GM23338 (cell line): ENCODE results near the gene OR6V1. TPM values are rescaled to one million over a fixed set of nuclear protein-coding genes. Genes with fewer than 3 reads are reported as not detected.

Experiments
- ATAC-seq: fragments of 200-7000 bp; cut with Tn5 transposase; 3 replicates; pipeline ENCODE4 v1.9.1; 2020
- DNase-seq: peaks from one replicate; pipeline ENCODE4 v3.0.0-alpha.2; 2015; ENCODE audit warnings: low spot score
- H2AFZ ChIP-seq: fragments of 200-600 bp; sonication (generic); 2 replicates; pipeline ENCODE4 v1.8.0; 2016; ENCODE audit warnings: antibody characterized with exemption, mild to moderate bottlenecking, moderate library complexity
- H3F3A ChIP-seq: fragments of 200-600 bp; sonication (generic); replicated peaks from 2 replicates; pipeline ENCODE4 v1.8.0; 2017; ENCODE audit warnings: antibody characterized with exemption, mixed run types, low read depth
- H3K27ac ChIP-seq: fragments of 200-600 bp; sonication (generic); 2 replicates; pipeline ENCODE4 v1.6.1; 2016; ENCODE audit warnings: low read depth
- H3K27me3 ChIP-seq: fragments of 200-600 bp; sonication (generic); 2 replicates; pipeline ENCODE4 v1.8.0; 2016; ENCODE audit warnings: mild to moderate bottlenecking, mixed run types, moderate library complexity; ENCODE audit not compliant: insufficient read depth
- H3K36me3 ChIP-seq: fragments of 200-600 bp; sonication (generic); 2 replicates; pipeline ENCODE4 v1.8.0; 2016; ENCODE audit warnings: mild to moderate bottlenecking; ENCODE audit not compliant: insufficient read depth
- H3K4me1 ChIP-seq: fragments of 200-600 bp; sonication (generic); 2 replicates; pipeline ENCODE4 v1.8.0; 2016; ENCODE audit warnings: mild to moderate bottlenecking, moderate library complexity; ENCODE audit not compliant: insufficient read depth
- H3K4me2 ChIP-seq: fragments of 200-600 bp; sonication (generic); 2 replicates; pipeline ENCODE4 v1.7.1; 2017; ENCODE audit warnings: mixed run types
- H3K4me3 ChIP-seq: fragments of 200-600 bp; sonication (generic); 2 replicates; pipeline ENCODE4 v1.6.1; 2016; ENCODE audit warnings: mixed run types
- H3K79me2 ChIP-seq: fragments of 200-600 bp; sonication (generic); replicated peaks from 2 replicates; pipeline ENCODE4 v1.8.0; 2017; ENCODE audit warnings: mild to moderate bottlenecking; ENCODE audit not compliant: insufficient read depth
- H3K9me2 ChIP-seq: fragments of 200-600 bp; sonication (generic); 2 replicates; pipeline ENCODE4 v1.8.0; 2017; ENCODE audit not compliant: insufficient read depth
- H4K20me1 ChIP-seq: fragments of 200-600 bp; sonication (generic); replicated peaks from 2 replicates; pipeline ENCODE4 v1.8.0; 2017; ENCODE audit warnings: mild to moderate bottlenecking; ENCODE audit not compliant: insufficient read depth
- H3K27ac Mint-ChIP-seq: 2 replicates; pipeline ENCODE4 v1.8.0; 2020; ENCODE audit warnings: inconsistent platforms, mild to moderate bottlenecking, moderate library complexity, mixed read lengths
- H3K27me3 Mint-ChIP-seq: 3 replicates; pipeline ENCODE4 v1.8.0; 2022; ENCODE audit warnings: low read depth, mild to moderate bottlenecking, moderate library complexity, mixed read lengths, inconsistent platforms; ENCODE audit not compliant: insufficient read depth, poor library complexity
- H3K36me3 Mint-ChIP-seq: 3 replicates; pipeline ENCODE4 v1.8.0; 2021; ENCODE audit warnings: low read depth, mild to moderate bottlenecking, inconsistent platforms, moderate library complexity, mixed read lengths
- H3K4me1 Mint-ChIP-seq: 3 replicates; pipeline ENCODE4 v1.8.0; 2020; ENCODE audit warnings: mild to moderate bottlenecking, inconsistent platforms, mixed read lengths
- H3K4me3 Mint-ChIP-seq: 3 replicates; pipeline ENCODE4 v1.8.0; 2021; ENCODE audit warnings: moderate library complexity, mild to moderate bottlenecking, inconsistent platforms, mixed read lengths
- H3K9me3 Mint-ChIP-seq: 3 replicates; pipeline ENCODE4 v1.8.0; 2020; ENCODE audit warnings: moderate library complexity, mild to moderate bottlenecking, inconsistent platforms, mixed read lengths
- CREB1 ChIP-seq: fragments of 250-450 bp; sonication (Bioruptor Pico); IDR thresholded peaks from 2 replicates; pipeline ENCODE4 v1.5.0; 2020; ENCODE audit warnings: low read depth, mild to moderate bottlenecking, moderate library complexity
- ETS1 ChIP-seq: IDR thresholded peaks from 2 replicates; pipeline ENCODE4 v1.6.1; 2016; ENCODE audit warnings: antibody characterized with exemption
- EZH2 ChIP-seq: fragments of 200-600 bp; sonication (generic); IDR thresholded peaks from one replicate; pipeline ENCODE4 v1.8.0; 2017; ENCODE audit warnings: antibody characterized with exemption, mild to moderate bottlenecking, low read depth; ENCODE audit not compliant: unreplicated experiment
- JUNB ChIP-seq: IDR thresholded peaks from one replicate; pipeline ENCODE4 v1.6.1; 2016; ENCODE audit warnings: antibody characterized with exemption; ENCODE audit not compliant: unreplicated experiment
- NANOG ChIP-seq: IDR thresholded peaks from 2 replicates; pipeline ENCODE4 v1.6.1; 2016; ENCODE audit warnings: antibody characterized with exemption, borderline replicate concordance
- POLR2AphosphoS5 ChIP-seq: IDR thresholded peaks from 2 replicates; pipeline ENCODE4 v1.6.1; 2016; ENCODE audit warnings: antibody characterized with exemption, low read depth
- ZNF114 ChIP-seq: fragments of 250-450 bp; sonication (Bioruptor Pico); IDR thresholded peaks from 2 replicates; pipeline ENCODE4 v1.5.0; 2020; ENCODE audit warnings: mild to moderate bottlenecking, moderate library complexity
- ZNF462 ChIP-seq: fragments of 250-450 bp; sonication (Bioruptor Pico); IDR thresholded peaks from 2 replicates; pipeline ENCODE4 v1.5.0; 2020; ENCODE audit warnings: mild to moderate bottlenecking, moderate library complexity
- polyA plus RNA-seq: library from polyadenylated mRNA; unstranded; fragments of >200 nt; fragmentation: Nextera tagmentation; extraction: Ambion mirVana; gene quantifications from 2 replicates; pipeline ENCODE4 v1.2.1, GENCODE V29; 2016
- total RNA-seq: library from RNA; depleted of rRNA; stranded (reverse); fragments of >200 nt; shearing (Covaris generic); gene quantifications from 2 replicates; pipeline ENCODE4 v1.2.3, GENCODE V29; 2014
- TF ChIP-seq, protein P1 (sequence below): IDR thresholded peaks from one replicate; pipeline ENCODE4 v1.6.1; 2018; ENCODE audit warnings: antibody characterized with exemption; ENCODE audit not compliant: unreplicated experiment

Gene OR6V1
- total and polyA plus RNA-seq, 2 experiments from 2014 or later, result not detected

DNA sequence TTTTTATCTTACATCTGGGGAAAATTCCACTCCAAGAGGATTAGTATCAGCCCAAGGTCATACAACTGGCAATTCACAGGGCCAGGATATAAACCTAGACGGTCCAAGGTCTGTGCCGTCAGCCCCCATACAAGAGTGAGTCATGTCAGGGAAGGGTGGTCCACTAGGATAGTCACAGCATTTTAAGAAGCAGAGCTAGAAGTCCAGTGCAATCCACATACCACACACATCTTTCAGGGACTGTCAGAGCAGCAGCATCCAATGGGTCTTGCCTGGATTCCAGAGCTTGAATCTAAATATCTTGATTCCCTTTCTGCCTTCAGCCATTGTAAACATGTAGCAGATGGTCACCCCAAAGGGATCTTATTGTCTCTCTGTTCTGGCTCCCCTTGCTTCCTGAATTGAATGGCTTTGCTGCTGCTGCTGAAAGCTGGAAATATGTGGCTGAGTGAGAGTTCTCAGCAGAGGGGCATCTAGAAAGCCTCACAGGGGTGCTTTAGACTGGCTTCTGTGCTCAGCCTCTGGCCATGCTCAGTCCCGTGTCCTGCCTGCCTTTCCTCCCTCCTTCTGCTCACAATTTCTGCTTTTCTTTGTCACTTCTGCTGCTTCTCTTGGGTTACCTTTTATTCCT is 9.9 kb upstream of the OR6V1 start (continued):
- TF ChIP-seq ZNF462 (CRISPR knock-in tag) (no peak), JUNB (no peak)

DNA sequence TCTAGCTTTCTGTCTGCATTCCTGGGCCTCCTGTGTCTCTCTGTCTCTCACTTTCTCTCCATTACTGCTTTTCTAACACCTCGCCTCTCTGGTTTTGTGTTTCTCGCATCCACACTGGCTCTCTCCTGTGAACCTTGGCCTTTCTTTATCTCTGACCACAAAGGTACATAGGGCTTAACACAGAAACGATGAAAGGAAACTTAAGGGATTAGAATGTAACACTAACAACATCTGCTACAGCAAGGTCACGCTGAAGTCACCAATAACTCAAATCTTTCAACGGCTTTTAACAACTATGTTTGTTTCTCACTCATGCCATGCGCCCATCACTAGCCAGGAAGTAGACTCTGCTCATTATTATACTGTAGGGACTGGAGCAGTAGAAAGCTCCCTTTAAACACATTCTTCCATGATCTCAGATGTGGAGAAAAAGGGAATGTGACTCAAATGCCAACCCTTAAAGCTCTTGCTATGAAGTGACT is 9.3 kb upstream of the OR6V1 start:
- no peaks in the 10 kb centered on the region for H3K9me3 Mint-ChIP-seq
- Histone ChIP-seq H3K4me3 (no peak overlapping the region), H4K20me1 (no peaks in the 10 kb centered on the region), H3K4me1 (no peaks in the 10 kb centered on the region), H3K9me2 (no peaks in the 10 kb centered on the region), H2AFZ (peak overlapping the region; percentile 86), H3K27ac (no peak overlapping the region; the same call in 1 of the 2 replicates), H3K79me2 (no peaks in the 10 kb centered on the region), H3K36me3 (no peaks in the 10 kb centered on the region), H3K4me2 (no peak overlapping the region), H3K27me3 (no peaks in the 10 kb centered on the region), H3F3A (no peaks in the 10 kb centered on the region)
- peak; percentile 35 for ATAC-seq
- no peak for DNase-seq
- peaks cover 2% of the 10 kb centered on the region for H3K27me3 Mint-ChIP-seq
- no peaks in the 10 kb centered on the region for H3K36me3 Mint-ChIP-seq
- peaks cover 4% of the 10 kb centered on the region; the same call in 1 of the 3 replicates for H3K4me1 Mint-ChIP-seq
- H3K27ac Mint-ChIP-seq, result no peak overlapping the region
- no peak overlapping the region for H3K4me3 Mint-ChIP-seq
- TF ChIP-seq NANOG, result no peak
- TF ChIP-seq, protein P1, sequence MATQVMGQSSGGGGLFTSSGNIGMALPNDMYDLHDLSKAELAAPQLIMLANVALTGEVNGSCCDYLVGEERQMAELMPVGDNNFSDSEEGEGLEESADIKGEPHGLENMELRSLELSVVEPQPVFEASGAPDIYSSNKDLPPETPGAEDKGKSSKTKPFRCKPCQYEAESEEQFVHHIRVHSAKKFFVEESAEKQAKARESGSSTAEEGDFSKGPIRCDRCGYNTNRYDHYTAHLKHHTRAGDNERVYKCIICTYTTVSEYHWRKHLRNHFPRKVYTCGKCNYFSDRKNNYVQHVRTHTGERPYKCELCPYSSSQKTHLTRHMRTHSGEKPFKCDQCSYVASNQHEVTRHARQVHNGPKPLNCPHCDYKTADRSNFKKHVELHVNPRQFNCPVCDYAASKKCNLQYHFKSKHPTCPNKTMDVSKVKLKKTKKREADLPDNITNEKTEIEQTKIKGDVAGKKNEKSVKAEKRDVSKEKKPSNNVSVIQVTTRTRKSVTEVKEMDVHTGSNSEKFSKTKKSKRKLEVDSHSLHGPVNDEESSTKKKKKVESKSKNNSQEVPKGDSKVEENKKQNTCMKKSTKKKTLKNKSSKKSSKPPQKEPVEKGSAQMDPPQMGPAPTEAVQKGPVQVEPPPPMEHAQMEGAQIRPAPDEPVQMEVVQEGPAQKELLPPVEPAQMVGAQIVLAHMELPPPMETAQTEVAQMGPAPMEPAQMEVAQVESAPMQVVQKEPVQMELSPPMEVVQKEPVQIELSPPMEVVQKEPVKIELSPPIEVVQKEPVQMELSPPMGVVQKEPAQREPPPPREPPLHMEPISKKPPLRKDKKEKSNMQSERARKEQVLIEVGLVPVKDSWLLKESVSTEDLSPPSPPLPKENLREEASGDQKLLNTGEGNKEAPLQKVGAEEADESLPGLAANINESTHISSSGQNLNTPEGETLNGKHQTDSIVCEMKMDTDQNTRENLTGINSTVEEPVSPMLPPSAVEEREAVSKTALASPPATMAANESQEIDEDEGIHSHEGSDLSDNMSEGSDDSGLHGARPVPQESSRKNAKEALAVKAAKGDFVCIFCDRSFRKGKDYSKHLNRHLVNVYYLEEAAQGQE, result no peak
- TF ChIP-seq ZNF114 (CRISPR knock-in tag), result no peak
- no peak for TF ChIP-seq CREB1
- TF ChIP-seq ETS1, result no peak
- TF ChIP-seq POLR2AphosphoS5, result no peak
- TF ChIP-seq JUNB, result no peak
- TF ChIP-seq EZH2, result no peak
